B cell (primary cell): ENCODE measurements around the gene HMBS. TPM values are rescaled to one million over a fixed set of nuclear protein-coding genes. Genes with fewer than 3 reads are reported as not detected.

Source experiments
- ATAC-seq: fragments of 200-7000 bp; cut with Tn5 transposase; one replicate; pipeline ENCODE4 v1.10.0; 2021; ENCODE audit warnings: low read depth, mild to moderate bottlenecking, moderate number of reproducible peaks, moderate library complexity
- CTCF ChIA-PET: fragments of 350-600 bp; sonication (Branson Sonifier 250); formaldehyde crosslinking; loops from one replicate; lab custom pipeline; 2021; ENCODE audit warnings: antibody characterized with exemption, inconsistent platforms; lab: Charles Lee
- POLR2A ChIA-PET: fragments of 350-600 bp; sonication (Branson Sonifier 250); formaldehyde crosslinking; loops from one replicate; lab custom pipeline; 2021; ENCODE audit warnings: antibody characterized with exemption; lab: Charles Lee
- DNase-seq: peaks from one replicate; pipeline ENCODE4 v3.0.0; 2013
- H2AFZ ChIP-seq: 2 replicates; pipeline ENCODE4 v1.6.1; 2012; ENCODE audit warnings: mild to moderate bottlenecking, low read depth, low read length; ENCODE audit not compliant: insufficient read depth, poor library complexity, severe bottlenecking
- H3K27ac ChIP-seq, 2 donors: 1 replicate in 1 of 2; 2 replicates in 1 of 2; pipeline ENCODE4 v1.5.1; 2012 to 2013; ENCODE audit warnings: low read length in 2 of 2, mild to moderate bottlenecking in 2 of 2, moderate library complexity in 1 of 2
- H3K27me3 ChIP-seq, 4 experiments: fragments of 200-600 bp in 1 of 4; sonication (generic) in 1 of 4; replicated peaks in 1 of 4; 1 replicate in 2 of 4; 2 replicates in 2 of 4; pipeline versions ENCODE4 v1.6.1 to v1.7.0; 2013 to 2016; ENCODE audit warnings: low read length in 3 of 4, mild to moderate bottlenecking in 2 of 4, mixed read lengths in 1 of 4, moderate library complexity in 1 of 4; ENCODE audit not compliant: insufficient read depth in 4 of 4, control insufficient read depth in 3 of 4; ENCODE audit errors: control extremely low read depth in 1 of 4
- H3K36me3 ChIP-seq, 2 experiments: replicated peaks in 1 of 2; 1 replicate in 1 of 2; 2 replicates in 1 of 2; pipeline versions ENCODE4 v1.6.1 to v1.7.1; 2013; ENCODE audit warnings: low read length in 1 of 2; ENCODE audit not compliant: insufficient read depth in 2 of 2, control insufficient read depth in 1 of 2; ENCODE audit errors: control extremely low read depth in 1 of 2, extremely low read depth in 1 of 2
- H3K4me1 ChIP-seq, 2 donors: fragments of 200-600 bp in 1 of 2; sonication (generic) in 1 of 2; 1 replicate in 1 of 2; 2 replicates in 1 of 2; pipeline versions ENCODE4 v1.5.1 to v1.6.1; 2013 to 2017; ENCODE audit warnings: low read length in 2 of 2; ENCODE audit not compliant: control insufficient read depth in 2 of 2, insufficient read depth in 2 of 2
- H3K4me2 ChIP-seq: replicated peaks from 2 replicates; pipeline ENCODE3; 2012; ENCODE audit warnings: mild to moderate bottlenecking, low read depth, low read length; ENCODE audit not compliant: poor library complexity, severe bottlenecking
- H3K4me3 ChIP-seq, 5 experiments: fragments of 200-600 bp in 1 of 5; sonication (generic) in 1 of 5; 1 replicate in 3 of 5; 2 replicates in 2 of 5; pipeline versions ENCODE4 v1.5.1 to v1.7.0; 2011 to 2016; ENCODE audit warnings: low read length in 4 of 5, mild to moderate bottlenecking in 4 of 5, low read depth in 2 of 5, control low read depth in 1 of 5, moderate library complexity in 1 of 5; ENCODE audit not compliant: insufficient read depth in 1 of 5; ENCODE audit errors: control extremely low read depth in 1 of 5, extremely low read depth in 1 of 5
- H3K79me2 ChIP-seq: fragments of 200-600 bp; sonication (generic); one replicate; pipeline ENCODE4 v1.6.0; 2016; ENCODE audit warnings: low read length; ENCODE audit not compliant: control insufficient read depth, insufficient read depth
- H3K9ac ChIP-seq: fragments of 200-600 bp; sonication (generic); 2 replicates; pipeline ENCODE4 v1.6.1; 2017; ENCODE audit warnings: mild to moderate bottlenecking, low read length, moderate library complexity
- H3K9me3 ChIP-seq, 3 donors: one replicate each; pipeline versions ENCODE4 v1.6.1 to v1.7.1; 2013; ENCODE audit warnings: low read length in 2 of 3; ENCODE audit not compliant: control insufficient read depth in 2 of 3, insufficient read depth in 1 of 3; ENCODE audit errors: control extremely low read depth in 1 of 3
- H4K20me1 ChIP-seq: 2 replicates; pipeline ENCODE4 v1.6.0; 2012; ENCODE audit warnings: mild to moderate bottlenecking, low read length; ENCODE audit not compliant: insufficient read depth, control insufficient read depth, poor library complexity, severe bottlenecking
- H3K27ac Mint-ChIP-seq: one replicate; pipeline ENCODE4 v1.8.0; 2021; ENCODE audit warnings: mixed read lengths
- H3K27me3 Mint-ChIP-seq: one replicate; pipeline ENCODE4 v1.8.0; 2021; ENCODE audit warnings: mixed read lengths
- H3K4me1 Mint-ChIP-seq: one replicate; pipeline ENCODE4 v1.8.0; 2021; ENCODE audit warnings: mixed read lengths
- H3K4me3 Mint-ChIP-seq: one replicate; pipeline ENCODE4 v1.8.0; 2021; ENCODE audit warnings: mixed read lengths
- H3K9me3 Mint-ChIP-seq: one replicate; pipeline ENCODE4 v1.8.0; 2022; ENCODE audit warnings: mixed read lengths; ENCODE audit not compliant: insufficient read depth
- EZH2 ChIP-seq: IDR thresholded peaks from 2 replicates; pipeline ENCODE4 v1.6.1; 2012; ENCODE audit warnings: borderline replicate concordance, low read depth, mild to moderate bottlenecking, moderate library complexity, low read length; ENCODE audit not compliant: insufficient read depth, poor library complexity, severe bottlenecking
- WGBS: methylation state at CpG from one replicate; pipeline ENCODE4 v1.1.5; 2013; ENCODE audit warnings: missing lambda C conversion rate; ENCODE audit not compliant: insufficient coverage; 5-methylcytosine and 5-hydroxymethylcytosine counted together
- intact Hi-C: fragments of 100-400 bp; cut with micrococcal nuclease; formaldehyde crosslinking; loops from one replicate; pipeline ENCODE4 v1.10.0; 2022
- polyA plus RNA-seq: library from polyadenylated mRNA; depleted of rRNA; stranded (reverse); fragments of >200 nt; gene quantifications from 2 replicates; pipeline ENCODE4 v1.2.3, GENCODE V29; 2012
- total RNA-seq, 2 donors: library from RNA; stranded (reverse); fragments of 120-200 nt in 1 of 2; gene quantifications; 1 replicate in 1 of 2; 2 replicates in 1 of 2; pipeline versions ENCODE4 v1.2.3 to v1.2.4, GENCODE V29; 2013 to 2022
- TF ChIP-seq, protein P1 (sequence below): fragments of 200-600 bp; IDR thresholded peaks from one replicate; pipeline ENCODE4 v1.8.0; 2022; ENCODE audit warnings: antibody characterized with exemption, mild to moderate bottlenecking

HMBS gene
- total and polyA plus RNA-seq, 2 donors (not counting 1 experiment from before 2014, with no cell fraction given), result 7.6 to 17.7 TPM

DNA sequence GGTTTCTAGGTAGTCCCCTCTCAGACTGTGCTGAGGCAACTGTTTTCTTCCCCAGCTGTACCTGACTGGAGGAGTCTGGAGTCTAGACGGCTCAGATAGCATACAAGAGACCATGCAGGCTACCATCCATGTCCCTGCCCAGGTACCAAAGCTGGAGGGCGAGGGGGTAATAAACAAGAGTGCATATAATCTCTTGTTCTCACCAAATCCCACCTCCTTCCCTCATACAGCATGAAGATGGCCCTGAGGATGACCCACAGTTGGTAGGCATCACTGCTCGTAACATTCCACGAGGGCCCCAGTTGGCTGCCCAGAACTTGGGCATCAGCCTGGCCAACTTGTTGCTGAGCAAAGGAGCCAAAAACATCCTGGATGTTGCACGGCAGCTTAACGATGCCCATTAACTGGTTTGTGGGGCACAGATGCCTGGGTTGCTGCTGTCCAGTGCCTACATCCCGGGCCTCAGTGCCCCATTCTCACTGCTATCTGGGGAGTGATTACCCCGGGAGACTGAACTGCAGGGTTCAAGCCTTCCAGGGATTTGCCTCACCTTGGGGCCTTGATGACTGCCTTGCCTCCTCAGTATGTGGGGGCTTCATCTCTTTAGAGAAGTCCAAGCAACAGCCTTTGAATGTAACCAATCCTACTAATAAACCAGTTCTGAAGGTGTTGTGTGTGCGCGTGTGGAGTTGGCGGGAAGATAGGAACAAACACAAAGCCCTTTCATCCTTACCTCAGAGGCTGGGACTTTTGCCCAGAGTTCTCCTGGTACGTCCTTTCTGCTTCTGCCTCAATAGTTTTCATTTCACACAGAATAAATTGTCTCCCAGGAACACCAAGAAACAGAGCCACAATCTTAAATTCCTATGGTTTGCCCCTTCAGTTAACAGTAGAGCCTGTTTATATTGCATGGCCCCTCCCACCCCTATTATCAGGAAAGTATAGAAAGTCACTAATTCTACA is 8.5 kb downstream of the HMBS start:
- no peak overlapping the region for H3K27ac ChIP-seq

More for the DNA sequence above, 8.5 kb downstream of the HMBS start:
- H3K9me3 ChIP-seq, result no peaks in the 10 kb centered on the region
- intact Hi-C loops, result no loop called here
- TF ChIP-seq, protein P1, sequence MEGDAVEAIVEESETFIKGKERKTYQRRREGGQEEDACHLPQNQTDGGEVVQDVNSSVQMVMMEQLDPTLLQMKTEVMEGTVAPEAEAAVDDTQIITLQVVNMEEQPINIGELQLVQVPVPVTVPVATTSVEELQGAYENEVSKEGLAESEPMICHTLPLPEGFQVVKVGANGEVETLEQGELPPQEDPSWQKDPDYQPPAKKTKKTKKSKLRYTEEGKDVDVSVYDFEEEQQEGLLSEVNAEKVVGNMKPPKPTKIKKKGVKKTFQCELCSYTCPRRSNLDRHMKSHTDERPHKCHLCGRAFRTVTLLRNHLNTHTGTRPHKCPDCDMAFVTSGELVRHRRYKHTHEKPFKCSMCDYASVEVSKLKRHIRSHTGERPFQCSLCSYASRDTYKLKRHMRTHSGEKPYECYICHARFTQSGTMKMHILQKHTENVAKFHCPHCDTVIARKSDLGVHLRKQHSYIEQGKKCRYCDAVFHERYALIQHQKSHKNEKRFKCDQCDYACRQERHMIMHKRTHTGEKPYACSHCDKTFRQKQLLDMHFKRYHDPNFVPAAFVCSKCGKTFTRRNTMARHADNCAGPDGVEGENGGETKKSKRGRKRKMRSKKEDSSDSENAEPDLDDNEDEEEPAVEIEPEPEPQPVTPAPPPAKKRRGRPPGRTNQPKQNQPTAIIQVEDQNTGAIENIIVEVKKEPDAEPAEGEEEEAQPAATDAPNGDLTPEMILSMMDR, result no peak
- no peak for TF ChIP-seq EZH2
- H3K4me1 Mint-ChIP-seq, result peaks cover 38% of the 10 kb centered on the region
- H3K27me3 Mint-ChIP-seq, result no peaks in the 10 kb centered on the region
- peak overlapping the region; percentile 83 for H3K9ac ChIP-seq
- no peaks in the 10 kb centered on the region for H3K27me3 ChIP-seq
- H3K4me3 ChIP-seq, result peak overlapping the region in 1 of 5 experiments; percentile 85
- no peak for DNase-seq
- H3K9me3 Mint-ChIP-seq, result no peaks in the 10 kb centered on the region
- CTCF ChIA-PET, result interaction anchor here (1.6 to 2.4 kb wide), 2 partner anchors 8 to 231 kb away, joined by 5 to 13 read pairs; partner anchors contain the start of gene HMBS
- no peak overlapping the region for H2AFZ ChIP-seq
- H3K4me2 ChIP-seq, result peak overlapping the region; percentile 91
- ATAC-seq, result no peak
- H4K20me1 ChIP-seq, result peaks cover 11% of the 10 kb centered on the region
- POLR2A ChIA-PET, result no interaction called here
- H3K4me1 ChIP-seq, result peaks cover 22 to 40% of the 10 kb centered on the region in 2 donors
- no peak overlapping the region for H3K27ac Mint-ChIP-seq
- H3K79me2 ChIP-seq, result peaks cover 29% of the 10 kb centered on the region
- H3K36me3 ChIP-seq, result peaks cover 4 to 21% of the 10 kb centered on the region in 2 experiments
- 77% methylated on average over 12 of the region's 12 CpGs for WGBS
- peak overlapping the region; percentile 96 for H3K4me3 Mint-ChIP-seq
